T-helper 1 cell (primary cell): ENCODE results near the gene SEL1L2.
A peak's percentile ranks its signal among the peaks of the same experiment; 100 is the strongest.

Experiments used
- DNase-seq, 5 donors: peaks; one replicate each; pipeline ENCODE4 v3.0.0-alpha.2; 2012 to 2020

The SEL1L2 gene

GRCh38 chr20:13863244-13863643 lies 127.2 kb downstream of the SEL1L2 start:
- no peak for DNase-seq

GRCh38 chr20:13862245-13862644 lies 128.2 kb downstream of the SEL1L2 start:
- DNase-seq: no peak

GRCh38 chr20:13858871-13859270 lies 131.5 kb downstream of the SEL1L2 start:
- DNase-seq: no peak

GRCh38 chr20:13858439-13858838 lies 132.0 kb downstream of the SEL1L2 start:
- no peak for DNase-seq

GRCh38 chr20:13857961-13858360 lies 132.5 kb downstream of the SEL1L2 start:
- DNase-seq: no peak

- no peak for DNase-seq
Measured at GRCh38 chr20:13857304-13857703, 133.1 kb downstream of the SEL1L2 start.

- no peak for DNase-seq
Measured at GRCh38 chr20:13856354-13856753, 134.1 kb downstream of the SEL1L2 start.

- DNase-seq: no peak
Measured at GRCh38 chr20:13855613-13856012, 134.8 kb downstream of the SEL1L2 start.

GRCh38 chr20:13852306-13852705 lies 138.1 kb downstream of the SEL1L2 start:
- no peak for DNase-seq

- no peak for DNase-seq
Measured at GRCh38 chr20:13851279-13851678, 139.1 kb downstream of the SEL1L2 start.

- DNase-seq: no peak
Measured at GRCh38 chr20:13844296-13844695, 146.1 kb downstream of the SEL1L2 start.

GRCh38 chr20:13841206-13841605 lies 149.2 kb downstream of the SEL1L2 start:
- DNase-seq: no peak

GRCh38 chr20:13840093-13840465 lies 150.3 kb downstream of the SEL1L2 start:
- DNase-seq: no peak

- no peak for DNase-seq
Measured at GRCh38 chr20:13839421-13840092, 150.9 kb downstream of the SEL1L2 start.

GRCh38 chr20:13838664-13839063 lies 151.8 kb downstream of the SEL1L2 start:
- no peak for DNase-seq

GRCh38 chr20:13831476-13831875 lies 158.9 kb downstream of the SEL1L2 start:
- no peak for DNase-seq

GRCh38 chr20:13825465-13825864 lies 164.9 kb downstream of the SEL1L2 start:
- DNase-seq: no peak

GRCh38 chr20:13824459-13824858 lies 166.0 kb downstream of the SEL1L2 start:
- DNase-seq: no peak

GRCh38 chr20:13822459-13822858 lies 168.0 kb downstream of the SEL1L2 start:
- no peak for DNase-seq

GRCh38 chr20:13821876-13822275 lies 168.5 kb downstream of the SEL1L2 start:
- DNase-seq: no peak

- DNase-seq: peak in 1 of 5 donors; percentile 49
Measured at GRCh38 chr20:13819885-13820645, 170.3 kb downstream of the SEL1L2 start.

- DNase-seq: no peak
Measured at GRCh38 chr20:13817342-13817741, 173.1 kb downstream of the SEL1L2 start.

- DNase-seq: no peak
Measured at GRCh38 chr20:13816757-13817156, 173.7 kb downstream of the SEL1L2 start.

- no peak for DNase-seq
Measured at GRCh38 chr20:13814672-13815071, 175.7 kb downstream of the SEL1L2 start.

- no peak for DNase-seq
Measured at GRCh38 chr20:13813910-13814309, 176.5 kb downstream of the SEL1L2 start.
